Heart left ventricle (tissue), 13 donors: ENCODE measurements around the gene PET117.

Source experiments
- POLR2A ChIP-seq, 2 donors: fragments of 450-650 bp; IDR thresholded peaks; one replicate each; pipeline ENCODE4 v1.6.1; 2017; ENCODE audit warnings: antibody characterized with exemption in 2 of 2, mild to moderate bottlenecking in 2 of 2, moderate library complexity in 2 of 2
- TF ChIP-seq, protein P1 (sequence below), 12 donors: fragments of 200-600 bp; sonication (generic) in 4 of 12; IDR thresholded peaks; one replicate each; pipeline versions ENCODE4 v1.5.0 to v1.8.0; 2018 to 2022; ENCODE audit warnings: antibody characterized with exemption in 12 of 12, mild to moderate bottlenecking in 5 of 12
- donor health status: ischemic (EF 13 %, LVEDD 7.1; RV severe dilation, severe dysfunction).
- donor health status: DM: no; HTN: yes; CAD: no.
- donor health status: DM: no; HTN: no; CAD: no.
- donor health status: ischemic (EF 25% LVEDD 6.9; RV normal size, moderate dysfunction).
- donor health status: ischemic (EF 25% LVEDD 5.7; RV mildly dilated, moderate dysfunction).
- donor health status: ischemic (EF 35%, LVEDD 5.7; RV mildly dilated, moderate dysfunction).
- donor health status: nonischemic (EF 11% LVEDD 7.7; RV severe dilation, severe dysfunction).
- donor health status: DM: yes; HTN: yes; CAD: no.
- donor health status: PGD.
- donor health status: ischemic (EF 29% LVEDD 5.4; RV normal size, mild dysfunction).
- donor health status: nonischemic (EF 23%, LVEDD 6.1; RV moderate dilation, normal function).

DNA sequence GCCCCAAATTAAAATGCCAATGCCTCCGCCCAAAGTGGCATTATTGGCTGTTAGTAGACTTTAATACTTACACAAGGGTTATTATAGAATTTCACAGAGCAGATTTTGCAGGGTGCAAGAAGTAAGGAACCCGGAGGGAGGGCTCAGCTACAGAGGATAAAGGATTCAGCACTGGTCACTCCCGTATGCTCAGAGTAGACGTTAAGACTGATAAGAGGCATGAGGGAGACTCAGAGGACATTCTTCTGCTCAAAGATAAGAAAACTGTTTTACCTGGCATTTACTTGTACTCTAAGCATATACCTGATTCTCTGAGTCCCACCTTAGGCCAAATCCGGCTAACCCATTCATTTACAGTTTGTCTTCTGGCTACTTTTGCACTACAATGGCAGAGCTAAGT is 43.5 kb upstream of the PET117 start:
- TF ChIP-seq, protein P1, sequence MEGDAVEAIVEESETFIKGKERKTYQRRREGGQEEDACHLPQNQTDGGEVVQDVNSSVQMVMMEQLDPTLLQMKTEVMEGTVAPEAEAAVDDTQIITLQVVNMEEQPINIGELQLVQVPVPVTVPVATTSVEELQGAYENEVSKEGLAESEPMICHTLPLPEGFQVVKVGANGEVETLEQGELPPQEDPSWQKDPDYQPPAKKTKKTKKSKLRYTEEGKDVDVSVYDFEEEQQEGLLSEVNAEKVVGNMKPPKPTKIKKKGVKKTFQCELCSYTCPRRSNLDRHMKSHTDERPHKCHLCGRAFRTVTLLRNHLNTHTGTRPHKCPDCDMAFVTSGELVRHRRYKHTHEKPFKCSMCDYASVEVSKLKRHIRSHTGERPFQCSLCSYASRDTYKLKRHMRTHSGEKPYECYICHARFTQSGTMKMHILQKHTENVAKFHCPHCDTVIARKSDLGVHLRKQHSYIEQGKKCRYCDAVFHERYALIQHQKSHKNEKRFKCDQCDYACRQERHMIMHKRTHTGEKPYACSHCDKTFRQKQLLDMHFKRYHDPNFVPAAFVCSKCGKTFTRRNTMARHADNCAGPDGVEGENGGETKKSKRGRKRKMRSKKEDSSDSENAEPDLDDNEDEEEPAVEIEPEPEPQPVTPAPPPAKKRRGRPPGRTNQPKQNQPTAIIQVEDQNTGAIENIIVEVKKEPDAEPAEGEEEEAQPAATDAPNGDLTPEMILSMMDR (IDR thresholded peaks at IDR 0.05): no peak
- TF ChIP-seq POLR2A (IDR thresholded peaks at IDR 0.05): no peak
